H1 (cell line): Measurements from ENCODE around the gene SPATS2L. TPM values are rescaled to one million over a fixed set of nuclear protein-coding genes. Genes with fewer than 3 reads are reported as not detected.

Experiments
- ASH2L ChIP-seq: fragments of 200-600, 300-600 bp; sonication (generic); IDR thresholded peaks from one replicate; pipeline ENCODE4 v1.7.1; 2017; ENCODE audit warnings: low read length
- BACH1 ChIP-seq: IDR thresholded peaks from 2 replicates; pipeline ENCODE4 v1.6.1; 2012; ENCODE audit warnings: low read length, improper control_type of control experiment
- CHD7 ChIP-seq: fragments of 300-600 bp; sonication (generic); IDR thresholded peaks from 2 replicates; pipeline ENCODE4 v1.7.1; 2012; ENCODE audit warnings: low read length, moderate library complexity, mild to moderate bottlenecking, inconsistent platforms; ENCODE audit not compliant: insufficient replicate concordance
- GABPA ChIP-seq: IDR thresholded peaks from 2 replicates; pipeline ENCODE4 v1.6.1; 2011; ENCODE audit warnings: mild to moderate bottlenecking, low read length, moderate library complexity, borderline replicate concordance; ENCODE audit not compliant: insufficient read depth
- NANOG ChIP-seq: IDR thresholded peaks from 2 replicates; pipeline ENCODE4 v1.6.1; 2011; ENCODE audit warnings: low read length, low read depth, mild to moderate bottlenecking, inconsistent platforms; ENCODE audit not compliant: insufficient read depth, poor library complexity, severe bottlenecking
- POLR2AphosphoS5 ChIP-seq: IDR thresholded peaks from 2 replicates; pipeline ENCODE4 v1.6.1; 2011; ENCODE audit warnings: low read depth, low read length
- POU5F1 ChIP-seq: IDR thresholded peaks from 2 replicates; pipeline ENCODE4 v1.6.1; 2011; ENCODE audit warnings: low read depth, mild to moderate bottlenecking, low read length, moderate library complexity
- RAD21 ChIP-seq, 2 experiments: IDR thresholded peaks in 1 of 2; conservative IDR thresholded peaks in 1 of 2; 2 replicates each; pipeline ENCODE4 v1.6.1; 2011; ENCODE audit warnings: low read depth in 2 of 2, low read length in 2 of 2, improper control_type of control experiment in 1 of 2, inconsistent platforms in 1 of 2, mild to moderate bottlenecking in 1 of 2, moderate library complexity in 1 of 2
- SAP30 ChIP-seq: fragments of 300-600 bp; sonication (generic); IDR thresholded peaks from 2 replicates; pipeline ENCODE4 v1.7.1; 2012; ENCODE audit warnings: low read length, moderate library complexity, mild to moderate bottlenecking, inconsistent platforms; ENCODE audit not compliant: insufficient read depth, insufficient replicate concordance
- SIX5 ChIP-seq: IDR thresholded peaks from 2 replicates; pipeline ENCODE4 v1.6.1; 2011; ENCODE audit warnings: mild to moderate bottlenecking, low read depth, low read length
- SRF ChIP-seq: IDR thresholded peaks from 2 replicates; pipeline ENCODE4 v1.6.1; 2011; ENCODE audit warnings: mild to moderate bottlenecking, low read depth, low read length, moderate library complexity
- TBP ChIP-seq: IDR thresholded peaks from 2 replicates; pipeline ENCODE4 v1.6.1; 2011; ENCODE audit warnings: low read depth, low read length, improper control_type of control experiment
- polyA plus RNA-seq, 7 experiments: library from polyadenylated mRNA; depleted of rRNA in 3 of 7; stranded (reverse) in 5 of 7; unstranded in 2 of 7; fragments of >200 nt in 5 of 7; fragments of 200-250 nt in 2 of 7; gene quantifications; 1 replicate in 5 of 7; 2 replicates in 1 of 7; 4 replicates in 1 of 7; pipeline versions ENCODE4 v1.2.1 to v1.2.3, GENCODE V29; 2011 to 2013; ENCODE audit warnings: missing spikeins in 2 of 7, mixed read lengths in 2 of 7
- total RNA-seq: library from RNA; stranded (reverse); fragmentation: NEBNext Ultra II Directional; extraction: Animal tissue kit (Norgen Biotek cat#: 25700); gene quantifications from 2 replicates; pipeline ENCODE4 v1.2.1, GENCODE V29; 2021

Gene SPATS2L
- total and polyA plus RNA-seq, 2 of the 8 experiments (the other 6 are each of a cell fraction or from before 2014, with no cell fraction given) = 67.3 to 189 TPM

- TF ChIP-seq CHD7 = no peak
- no peak for TF ChIP-seq SAP30
- no peak for TF ChIP-seq GABPA
- TF ChIP-seq NANOG = no peak
- no peak for TF ChIP-seq SIX5
- no peak for TF ChIP-seq SRF
- no peak for TF ChIP-seq ASH2L
- TF ChIP-seq BACH1 = no peak
- TF ChIP-seq TBP = no peak
- TF ChIP-seq RAD21 (IDR thresholded peaks at IDR 0.05 in 1 of 2, conservative IDR thresholded peaks at IDR 0.05 in 1 of 2; ENCODE audit: low read depth in 2 of 2, low read length in 2 of 2) = no peak
- no peak for TF ChIP-seq POU5F1
- no peak for TF ChIP-seq POLR2AphosphoS5
Observed at GRCh38 chr2:200477667-200478131, 171.2 kb downstream of the SPATS2L start (continued).
